ENCODE data around the gene RFX6. TPM values are rescaled to one million over a fixed set of nuclear protein-coding genes. Genes with fewer than 3 reads are reported as not detected.

The RFX6 gene
- total and polyA plus RNA-seq, 2 donors from 2014 or later: not detected

GRCh38 chr6:116979560-116979959, 102.5 kb downstream of the RFX6 start:
- no peak overlapping the region for H3K4me3 ChIP-seq (ENCODE audit: low read length in 3 of 3)
- peaks cover 0 to 4% (median 3%) of the 10 kb centered on the region in 3 donors for H3K9me3 ChIP-seq (ENCODE audit: control insufficient read depth in 2 of 3, insufficient read depth in 1 of 3, low read length in 3 of 3)
- H3K27ac ChIP-seq (ENCODE audit: low read depth in 2 of 2, low read length in 2 of 2): no peak overlapping the region
- TF ChIP-seq, protein P1, sequence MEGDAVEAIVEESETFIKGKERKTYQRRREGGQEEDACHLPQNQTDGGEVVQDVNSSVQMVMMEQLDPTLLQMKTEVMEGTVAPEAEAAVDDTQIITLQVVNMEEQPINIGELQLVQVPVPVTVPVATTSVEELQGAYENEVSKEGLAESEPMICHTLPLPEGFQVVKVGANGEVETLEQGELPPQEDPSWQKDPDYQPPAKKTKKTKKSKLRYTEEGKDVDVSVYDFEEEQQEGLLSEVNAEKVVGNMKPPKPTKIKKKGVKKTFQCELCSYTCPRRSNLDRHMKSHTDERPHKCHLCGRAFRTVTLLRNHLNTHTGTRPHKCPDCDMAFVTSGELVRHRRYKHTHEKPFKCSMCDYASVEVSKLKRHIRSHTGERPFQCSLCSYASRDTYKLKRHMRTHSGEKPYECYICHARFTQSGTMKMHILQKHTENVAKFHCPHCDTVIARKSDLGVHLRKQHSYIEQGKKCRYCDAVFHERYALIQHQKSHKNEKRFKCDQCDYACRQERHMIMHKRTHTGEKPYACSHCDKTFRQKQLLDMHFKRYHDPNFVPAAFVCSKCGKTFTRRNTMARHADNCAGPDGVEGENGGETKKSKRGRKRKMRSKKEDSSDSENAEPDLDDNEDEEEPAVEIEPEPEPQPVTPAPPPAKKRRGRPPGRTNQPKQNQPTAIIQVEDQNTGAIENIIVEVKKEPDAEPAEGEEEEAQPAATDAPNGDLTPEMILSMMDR (IDR thresholded peaks at IDR 0.05; ENCODE audit: borderline replicate concordance, extremely low read depth, insufficient read depth): no peak
- no peak for FAIRE-seq
- no peaks in the 10 kb centered on the region for H3K4me1 ChIP-seq (ENCODE audit: control insufficient read depth in 2 of 3, insufficient read depth in 2 of 3, low read depth in 1 of 3, low read length in 3 of 3)
- intact Hi-C loops (cut with DNase I): no loop called here
- no peaks in the 10 kb centered on the region for H3K36me3 ChIP-seq (ENCODE audit: control insufficient read depth in 2 of 3, insufficient read depth in 3 of 3, low read length in 3 of 3)
- no peak overlapping the region for H3K9ac ChIP-seq (ENCODE audit: low read length in 3 of 3)
- DNase-seq: no peak
- H3K27me3 ChIP-seq (ENCODE audit: control insufficient read depth, insufficient read depth, low read length): no peaks in the 10 kb centered on the region

Other genes starting within 250 kb of the RFX6 start
- 11.6 TPM for gene ZUP1, start 208.5 kb upstream of the RFX6 start, total RNA-seq
- gene ZUP1, start 208.5 kb upstream of the RFX6 start, polyA plus RNA-seq (ENCODE audit: insufficient read depth, low read depth, low replicate concordance): 5.8 TPM
- gene KPNA5, start 196.0 kb upstream of the RFX6 start, total RNA-seq: 18.2 TPM
- gene KPNA5, start 196.0 kb upstream of the RFX6 start, polyA plus RNA-seq (ENCODE audit: insufficient read depth, low read depth, low replicate concordance): 2.5 TPM
- 4.3 TPM for gene FAM162B, start 111.5 kb upstream of the RFX6 start, total RNA-seq
- 5.8 TPM for gene FAM162B, start 111.5 kb upstream of the RFX6 start, polyA plus RNA-seq (ENCODE audit: insufficient read depth, low read depth, low replicate concordance)
- not detected for gene GPRC6A, start 48.2 kb upstream of the RFX6 start, total RNA-seq
- 0.73 TPM for gene GPRC6A, start 48.2 kb upstream of the RFX6 start, polyA plus RNA-seq (ENCODE audit: insufficient read depth, low read depth, low replicate concordance)

All from kidney (tissue), 14 donors.